Measurements from ENCODE around the gene SNAP47.

The SNAP47 gene

DNA sequence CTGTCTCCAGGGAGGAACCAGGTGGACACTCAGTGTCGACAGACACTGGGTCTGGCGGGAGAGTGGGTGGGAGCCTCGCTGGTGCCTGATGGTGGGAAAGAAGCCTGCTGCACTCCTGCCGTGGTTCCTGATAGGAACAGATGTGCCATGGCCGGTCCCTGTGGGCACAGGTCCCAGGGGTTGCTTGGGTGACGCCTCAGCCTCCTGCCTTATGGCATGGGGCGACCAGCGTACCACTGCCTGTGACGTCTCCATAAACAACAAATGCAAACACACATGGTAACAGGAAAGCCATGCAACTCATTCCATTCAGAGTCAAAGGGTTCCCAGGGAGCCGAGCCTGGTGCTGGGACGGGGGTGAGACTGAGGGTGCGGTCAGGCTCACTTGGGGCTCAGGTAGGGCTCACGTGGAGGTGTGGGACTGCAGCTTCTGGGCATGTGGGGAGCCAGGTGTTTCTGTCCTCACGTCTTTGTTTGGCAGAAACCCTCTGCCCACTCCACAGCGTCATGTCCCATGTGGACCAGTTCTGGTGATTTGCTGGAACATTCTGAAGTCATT is 34.8 kb downstream of the SNAP47 start:
- no peak for DNase-seq

DNA sequence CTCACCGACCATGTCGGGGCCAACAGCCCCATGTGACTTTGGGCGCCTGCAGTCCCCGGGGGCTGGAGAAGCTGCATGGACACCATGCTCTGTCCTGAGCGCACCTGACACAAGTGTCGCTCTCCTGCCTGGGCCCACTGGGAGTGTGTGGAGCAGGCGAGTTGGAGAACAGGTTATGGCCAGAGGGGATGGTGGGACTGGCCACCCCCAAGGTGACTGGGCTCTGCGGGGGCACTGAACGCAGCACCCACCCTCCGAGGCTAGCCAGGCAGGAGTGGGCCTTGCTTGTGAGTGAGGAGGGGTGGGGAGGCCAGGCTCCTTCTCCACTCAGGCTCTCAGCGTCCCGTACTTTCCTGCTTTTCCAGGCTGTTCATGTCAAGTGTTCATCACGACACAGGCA is 35.6 kb downstream of the SNAP47 start:
- no peak for DNase-seq

DNA sequence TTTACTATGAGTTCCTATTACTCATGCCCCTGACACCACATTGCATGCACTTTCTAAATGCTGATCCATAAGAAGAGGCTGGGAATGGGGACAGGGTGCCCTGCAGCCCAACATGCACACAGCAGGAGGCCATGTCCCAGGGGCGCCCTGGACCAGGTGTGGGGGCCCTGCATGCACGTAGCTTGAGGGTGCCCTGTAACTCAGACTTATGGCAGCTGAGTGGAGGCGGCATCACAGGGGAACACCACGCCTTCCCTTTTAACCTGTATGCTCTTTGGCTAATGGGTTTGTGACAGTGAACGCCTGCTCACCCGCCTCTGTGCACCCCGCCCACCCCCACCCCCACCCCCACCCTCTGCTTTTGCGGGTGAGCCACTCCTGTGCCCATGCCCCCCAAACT is 36.1 kb downstream of the SNAP47 start:
- no peak for DNase-seq

DNA sequence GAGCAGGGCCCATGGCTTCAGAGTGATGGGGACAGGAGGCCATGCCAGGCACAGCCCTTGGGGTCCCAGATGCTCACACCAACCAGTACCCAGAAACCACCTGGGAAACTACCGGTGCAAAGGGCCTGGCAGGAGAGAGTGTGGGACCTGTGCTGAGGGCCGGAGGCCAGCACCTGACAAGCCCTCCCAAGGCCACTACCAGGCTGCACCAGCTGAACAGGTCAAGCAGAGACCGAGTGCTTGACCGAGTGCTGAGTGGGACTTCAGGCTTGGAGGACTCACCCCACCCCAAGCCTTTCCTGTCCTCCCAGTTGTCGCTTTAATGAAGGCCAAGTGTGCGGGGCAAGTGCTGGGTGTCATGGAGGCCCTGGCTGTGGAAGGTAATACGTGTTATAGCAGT is 36.5 kb downstream of the SNAP47 start:
- no peak for DNase-seq

DNA sequence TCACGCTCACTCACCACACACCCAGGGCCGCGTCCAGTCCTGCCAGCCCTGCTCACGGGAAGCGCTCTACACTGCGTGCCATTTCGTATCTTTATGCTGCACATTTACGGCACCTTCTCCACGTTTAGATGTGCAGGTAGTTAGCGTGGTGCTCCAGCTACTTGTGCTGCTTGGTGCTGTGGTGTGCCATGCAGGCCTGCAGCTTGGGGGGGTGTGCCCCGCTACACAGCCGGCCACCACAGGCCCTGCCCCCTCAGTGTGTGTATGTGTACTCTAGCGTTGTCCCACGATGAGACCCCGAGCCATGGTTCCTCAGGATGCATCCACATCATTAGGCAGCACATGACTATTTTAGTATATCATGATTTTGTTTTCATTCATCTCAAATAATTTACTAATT is 38.3 kb downstream of the SNAP47 start:
- DNase-seq, result no peak

DNA sequence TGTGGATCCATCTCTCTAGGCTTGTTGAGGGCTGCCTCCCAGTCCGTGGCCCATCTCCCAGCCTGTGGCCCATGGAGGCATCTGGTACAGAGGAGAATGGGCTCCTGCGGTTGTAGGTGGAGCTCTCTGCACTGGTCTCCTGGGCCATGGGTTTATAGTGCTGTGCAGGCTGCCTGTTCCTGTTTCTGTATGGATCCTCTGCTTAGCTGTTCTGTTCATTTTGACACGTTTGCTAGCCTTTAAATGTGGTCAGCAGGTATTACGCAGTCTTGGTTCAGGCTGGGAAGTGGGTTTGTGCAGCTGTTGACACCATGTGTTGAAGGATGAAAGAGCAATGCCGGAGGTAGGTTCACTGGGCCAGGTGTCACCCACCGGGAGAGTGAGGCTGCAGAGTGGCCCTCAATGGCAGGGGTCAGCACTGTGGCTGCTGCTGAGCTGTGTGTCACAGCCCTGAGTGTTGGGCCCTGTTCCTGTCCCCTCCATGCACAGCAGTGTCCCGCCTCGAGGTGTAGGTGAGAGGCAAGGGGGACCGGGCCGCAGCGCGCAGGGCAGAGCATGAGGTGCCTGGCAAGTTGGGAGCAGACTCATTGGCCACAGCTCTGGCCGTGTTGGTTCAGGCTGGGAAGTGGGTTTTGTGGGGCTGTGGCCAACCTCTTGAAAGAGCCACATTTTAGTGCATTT is 39.0 kb downstream of the SNAP47 start:
- DNase-seq, result no peak

DNA sequence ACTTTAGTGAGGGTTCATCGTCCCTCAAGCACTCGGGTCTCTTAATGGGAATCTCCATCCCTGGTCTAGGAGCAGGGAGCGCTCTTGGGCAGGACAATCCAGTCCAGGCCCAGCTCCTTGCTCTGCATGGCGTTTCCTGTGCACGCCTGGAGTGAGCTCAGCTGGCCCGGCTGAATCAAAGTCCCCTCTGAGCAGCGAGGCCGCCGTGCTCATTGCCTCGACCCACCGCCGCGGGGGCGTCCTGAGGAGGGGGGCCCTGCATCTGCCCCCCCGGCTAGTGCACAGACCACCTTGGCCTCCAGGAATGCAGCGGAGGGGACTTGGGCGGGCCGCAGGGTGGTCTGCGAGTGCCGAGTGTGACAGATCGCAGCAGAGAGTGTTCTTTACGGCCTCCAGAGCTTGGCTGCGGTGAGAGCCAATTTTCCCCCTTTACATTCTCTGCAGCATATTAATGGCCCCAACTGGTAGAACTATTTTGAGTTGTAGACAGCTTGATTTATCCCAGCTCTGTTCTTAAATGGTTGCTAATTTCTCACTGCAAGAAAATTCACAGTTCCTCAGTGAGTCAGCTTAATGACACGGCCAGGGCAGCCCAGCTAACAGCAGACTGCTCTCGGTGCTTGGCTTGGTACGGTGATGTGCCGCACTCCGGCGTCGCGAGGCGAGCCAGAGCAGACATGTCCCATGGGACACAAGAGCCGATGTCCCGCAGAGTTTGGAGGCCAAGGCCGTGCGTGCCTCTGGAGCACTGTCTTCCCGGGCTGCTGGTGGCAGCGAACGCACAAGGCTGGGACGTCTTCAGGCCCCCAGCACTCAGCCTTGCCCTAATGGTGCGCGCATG is 39.8 kb downstream of the SNAP47 start:
- no peak for DNase-seq

DNA sequence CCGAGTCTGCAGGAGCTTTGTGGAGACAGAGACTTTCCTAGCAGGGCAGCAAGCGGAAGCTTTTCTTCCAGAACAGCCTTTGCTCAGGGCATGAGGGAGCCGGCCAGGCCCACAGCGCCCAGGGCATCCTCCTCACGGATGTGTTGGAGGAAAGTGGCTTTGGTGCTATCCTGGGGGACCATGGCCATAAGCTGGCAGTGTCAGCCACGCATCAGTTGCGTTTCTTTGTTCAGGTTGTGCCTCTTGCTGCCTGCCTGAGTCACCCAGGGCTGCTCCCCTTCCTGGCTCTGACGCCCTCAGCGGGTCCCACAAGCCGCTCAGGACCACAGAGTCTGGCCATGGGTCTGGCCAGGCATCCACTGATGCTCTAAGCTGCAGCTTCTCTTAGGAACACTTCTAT is 40.6 kb downstream of the SNAP47 start:
- DNase-seq, result no peak

DNA sequence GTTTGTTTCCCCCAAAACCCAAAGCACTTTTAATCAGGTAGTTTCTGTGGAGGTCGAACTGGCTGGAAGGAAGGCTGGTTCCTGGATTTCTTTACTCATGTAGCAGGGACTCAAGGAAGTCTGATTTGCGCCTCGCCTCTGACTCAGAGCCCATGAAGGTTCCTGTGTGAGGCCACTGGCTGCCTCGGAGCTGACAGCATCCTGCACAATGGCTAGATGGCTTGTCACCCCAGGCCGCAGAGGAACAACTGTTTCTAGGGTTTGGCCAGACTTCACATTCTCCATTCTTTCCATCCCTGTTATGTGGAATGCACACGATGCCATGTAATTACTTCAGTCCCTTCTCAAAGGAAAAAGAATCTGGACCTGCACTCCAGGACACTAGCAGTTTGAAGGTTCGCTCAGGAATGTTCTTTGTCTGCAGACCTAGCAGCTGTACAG is 41.1 kb downstream of the SNAP47 start:
- DNase-seq, result no peak

DNA sequence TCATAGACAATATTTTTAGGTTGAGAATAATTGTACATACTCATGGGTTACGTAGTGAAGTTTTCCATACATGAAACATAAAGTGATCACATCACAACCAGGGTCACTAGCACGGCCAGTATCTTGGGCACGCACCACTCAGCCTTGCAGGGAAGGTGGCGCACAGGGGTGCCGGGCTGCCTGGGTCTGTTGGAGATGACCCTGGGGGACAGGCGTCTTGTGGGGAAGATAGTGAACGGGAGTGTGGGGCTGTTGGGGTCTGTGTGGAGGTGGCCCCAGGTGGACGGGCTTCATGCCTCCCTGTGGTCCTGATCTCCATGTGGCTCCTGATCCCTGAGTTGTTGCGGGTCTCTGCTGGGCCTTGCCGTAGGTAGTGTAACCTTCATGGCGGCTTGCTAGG is 41.9 kb downstream of the SNAP47 start:
- no peak for DNase-seq

DNA sequence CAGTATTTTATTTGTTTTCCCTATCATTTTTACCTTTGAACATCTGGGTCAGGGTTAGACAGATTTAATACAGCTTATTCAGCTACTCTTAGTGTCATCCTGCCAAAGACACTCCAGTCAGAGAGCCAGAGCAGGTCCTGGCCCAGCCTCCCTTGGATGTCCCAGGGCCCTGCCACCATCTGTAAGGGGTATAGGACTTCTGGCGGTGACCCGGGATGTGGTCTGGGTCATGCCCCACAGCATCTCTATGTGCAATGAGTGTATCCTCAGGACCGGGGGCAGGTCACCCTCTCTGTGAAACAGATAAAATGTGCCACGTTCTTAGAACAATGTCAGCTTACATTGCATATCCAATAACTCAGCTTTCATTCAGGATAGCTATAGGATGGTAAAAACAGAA is 42.4 kb downstream of the SNAP47 start:
- DNase-seq, result no peak

DNA sequence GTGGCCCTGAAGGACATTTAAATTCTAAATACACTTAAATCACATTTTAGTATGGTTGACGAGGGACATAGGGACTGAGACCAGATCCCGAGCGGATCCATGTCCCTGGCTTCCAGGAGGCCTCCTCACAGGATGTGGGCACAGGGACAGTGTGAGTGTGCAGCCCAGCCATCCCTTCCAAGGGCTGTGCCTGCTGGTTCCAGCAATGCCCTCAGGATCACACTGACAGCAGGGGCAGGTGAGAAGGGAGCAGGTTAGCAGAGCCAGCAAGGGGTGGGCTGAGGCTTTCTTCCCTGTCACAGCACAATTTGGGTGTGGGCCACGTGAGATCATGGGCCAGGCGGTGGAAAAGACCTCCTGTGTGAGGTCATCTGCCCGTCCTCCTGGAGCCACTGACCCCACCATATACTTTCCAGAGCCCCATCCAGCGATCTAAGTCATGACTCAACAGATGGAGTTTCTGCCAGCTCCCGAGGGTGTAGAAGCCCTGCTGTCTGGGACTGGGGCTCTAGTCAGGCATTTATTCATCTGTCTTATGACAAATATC is 43.2 kb downstream of the SNAP47 start:
- no peak for DNase-seq

DNA sequence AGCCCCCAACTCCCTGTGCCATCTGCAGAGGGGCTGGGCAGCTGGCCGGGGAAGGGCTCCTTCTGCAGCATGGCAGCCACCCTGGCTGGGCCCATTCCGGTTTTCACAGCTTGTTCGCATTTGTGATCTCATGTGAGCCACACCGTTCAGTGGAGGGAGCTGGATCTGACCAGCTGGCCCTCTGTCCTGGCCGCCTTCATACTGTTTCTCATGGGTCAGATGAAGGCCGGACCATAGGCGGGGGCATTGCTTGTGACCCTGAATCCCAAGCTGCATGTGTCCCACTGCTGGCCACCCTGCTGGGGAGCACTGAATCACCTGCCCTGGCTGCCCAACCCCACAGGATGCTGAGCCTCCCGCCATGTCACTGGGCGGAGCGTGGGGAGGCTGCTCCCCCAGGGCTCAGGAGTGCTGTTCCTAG is 43.8 kb downstream of the SNAP47 start:
- DNase-seq, result no peak

DNA sequence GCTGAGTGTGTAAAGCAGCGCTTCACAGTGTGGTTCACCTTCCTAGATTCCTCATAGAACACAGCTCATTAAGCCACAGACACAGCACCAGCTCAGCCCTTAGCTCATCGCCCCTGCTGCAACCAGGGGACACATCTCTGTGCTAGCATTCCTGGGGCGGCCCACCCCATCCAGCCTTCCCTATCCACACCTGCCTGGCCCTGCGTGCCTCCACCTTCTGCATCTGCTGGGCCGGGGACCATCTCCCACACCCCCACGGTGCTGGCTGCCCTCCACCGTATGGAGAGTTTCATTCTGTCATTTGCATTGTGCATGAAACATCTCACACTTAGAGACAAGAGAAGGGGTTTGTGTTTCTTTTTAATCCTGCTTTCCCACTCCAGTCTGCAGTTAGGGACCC is 44.5 kb downstream of the SNAP47 start:
- DNase-seq, result no peak

DNA sequence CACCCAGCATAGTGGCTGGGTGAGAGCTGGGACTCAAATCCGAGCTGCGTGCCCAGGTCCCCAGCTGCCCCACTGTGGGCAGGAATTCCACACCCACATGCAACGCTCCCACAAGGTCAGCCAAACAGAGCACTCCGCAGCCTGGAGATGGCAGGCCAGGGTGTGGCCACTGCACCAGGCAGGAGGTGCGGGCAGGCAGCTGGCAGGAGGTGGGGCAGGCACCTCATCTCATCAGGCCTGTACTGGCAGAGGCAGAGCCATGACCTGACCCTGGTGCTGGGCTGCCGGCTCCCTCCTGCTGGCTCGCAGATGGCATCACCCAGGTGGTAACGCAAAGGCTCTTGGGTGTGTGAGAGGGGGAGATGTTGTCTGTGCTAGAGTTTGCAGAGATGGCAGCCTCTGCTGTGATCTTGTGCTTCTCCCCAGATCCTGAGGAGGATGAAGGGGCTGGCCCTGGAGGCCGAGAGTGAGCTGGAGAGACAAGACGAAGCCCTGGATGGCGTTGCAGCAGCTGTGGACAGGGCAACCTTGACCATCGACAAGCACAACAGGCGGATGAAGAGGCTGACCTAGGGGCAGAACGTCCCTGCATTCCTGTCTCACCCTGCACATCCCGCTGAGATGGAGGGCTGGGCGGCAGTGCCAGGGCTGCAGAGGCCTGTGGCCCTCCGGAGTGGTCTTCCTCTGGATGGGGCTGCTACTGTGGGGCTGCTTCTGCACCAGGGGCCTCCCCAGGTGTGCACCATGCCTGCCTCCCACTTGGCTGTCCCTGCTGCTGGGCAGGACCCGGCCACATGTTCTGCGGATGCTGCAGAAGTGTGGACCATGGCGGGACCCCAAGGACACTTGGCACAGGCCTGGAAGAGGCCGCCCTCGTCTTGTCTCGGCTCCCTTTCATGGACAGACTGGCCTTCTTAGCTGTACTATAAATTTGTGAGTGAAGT is 45.1 kb downstream of the SNAP47 start:
- DNase-seq, result peak; percentile 41

DNA sequence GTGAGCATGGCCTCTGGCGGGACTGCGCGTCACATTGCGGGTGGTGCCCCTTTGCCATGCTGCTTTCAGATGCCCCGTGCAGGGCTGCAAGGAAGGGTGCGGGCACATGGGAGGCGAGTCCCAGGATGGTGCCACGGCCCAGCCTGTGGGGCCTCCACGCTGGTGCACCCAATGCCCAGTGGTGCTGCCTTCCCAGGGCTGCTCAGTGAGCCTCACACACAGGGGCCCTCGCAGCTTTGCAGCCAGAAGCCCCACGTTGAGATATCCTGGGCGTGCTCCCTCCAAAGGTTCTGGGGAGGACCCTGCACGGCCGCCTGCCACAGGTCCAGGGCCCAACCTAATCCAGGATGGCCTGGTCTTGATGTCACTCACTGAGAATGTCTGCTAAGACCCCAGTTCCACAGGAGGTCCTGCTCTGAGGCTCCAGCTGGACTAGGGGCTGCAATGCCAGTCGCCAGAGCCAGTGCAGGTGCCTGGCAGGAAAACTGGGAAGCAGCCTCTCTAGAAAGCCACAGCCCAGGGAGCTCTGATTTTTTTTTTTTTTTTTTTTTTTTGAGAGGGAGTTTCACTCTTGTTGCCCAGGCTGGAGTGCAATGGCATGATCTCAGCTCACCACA is 46.2 kb downstream of the SNAP47 start:
- no peak for DNase-seq

DNA sequence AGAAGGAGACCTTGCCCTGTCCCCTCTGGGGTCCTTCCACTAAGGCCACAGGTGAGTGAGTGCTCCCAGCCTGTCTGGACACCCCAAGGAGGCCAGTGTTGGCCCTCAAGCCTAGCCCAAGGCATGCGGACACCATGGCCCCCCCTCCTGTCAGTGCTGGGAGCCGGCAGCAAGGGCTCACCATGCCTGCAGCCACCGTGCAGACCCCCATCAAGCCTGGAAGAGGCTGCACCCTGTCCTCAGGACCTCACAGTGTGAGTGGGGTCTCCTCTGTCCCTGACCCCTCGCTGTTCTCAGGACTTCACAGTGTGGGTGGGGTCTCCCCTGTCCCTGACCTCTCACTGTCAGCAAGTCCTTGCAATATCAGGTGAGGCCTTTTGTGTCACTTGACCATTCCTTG is 47.0 kb downstream of the SNAP47 start:
- no peak for DNase-seq

DNA sequence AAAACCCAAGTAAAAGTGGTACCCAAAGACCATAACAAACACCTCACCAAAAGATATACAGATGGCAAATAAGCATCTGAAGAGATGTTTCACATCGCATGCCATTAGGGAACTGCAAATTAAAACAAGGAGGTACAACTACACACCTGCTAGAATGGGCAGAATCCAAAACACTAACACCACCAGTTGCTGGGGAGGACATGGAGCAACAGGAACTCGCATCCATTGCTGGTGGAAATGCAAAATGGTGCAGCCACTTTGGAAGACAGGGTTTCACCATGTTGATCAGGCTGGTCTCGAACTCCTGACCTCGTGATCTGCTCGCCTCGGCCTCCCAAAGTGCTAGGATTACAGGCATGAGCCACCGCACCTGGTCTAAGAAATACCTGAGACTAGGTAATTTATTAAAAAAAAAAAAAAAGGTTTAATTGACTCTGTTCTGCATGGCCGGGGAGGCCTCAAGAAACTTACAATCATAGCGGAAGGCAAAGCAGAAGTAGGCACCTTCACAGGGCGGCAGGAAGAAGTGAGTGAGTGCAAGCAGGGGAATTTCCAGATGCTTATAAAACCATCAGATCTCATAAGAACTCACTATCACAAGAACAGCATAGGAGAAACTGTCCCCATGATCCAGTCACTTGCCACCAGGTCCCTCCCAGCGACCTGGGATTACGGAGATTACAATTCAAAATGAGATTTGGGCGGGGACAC is 50.0 kb downstream of the SNAP47 start:
- DNase-seq, result no peak

DNA sequence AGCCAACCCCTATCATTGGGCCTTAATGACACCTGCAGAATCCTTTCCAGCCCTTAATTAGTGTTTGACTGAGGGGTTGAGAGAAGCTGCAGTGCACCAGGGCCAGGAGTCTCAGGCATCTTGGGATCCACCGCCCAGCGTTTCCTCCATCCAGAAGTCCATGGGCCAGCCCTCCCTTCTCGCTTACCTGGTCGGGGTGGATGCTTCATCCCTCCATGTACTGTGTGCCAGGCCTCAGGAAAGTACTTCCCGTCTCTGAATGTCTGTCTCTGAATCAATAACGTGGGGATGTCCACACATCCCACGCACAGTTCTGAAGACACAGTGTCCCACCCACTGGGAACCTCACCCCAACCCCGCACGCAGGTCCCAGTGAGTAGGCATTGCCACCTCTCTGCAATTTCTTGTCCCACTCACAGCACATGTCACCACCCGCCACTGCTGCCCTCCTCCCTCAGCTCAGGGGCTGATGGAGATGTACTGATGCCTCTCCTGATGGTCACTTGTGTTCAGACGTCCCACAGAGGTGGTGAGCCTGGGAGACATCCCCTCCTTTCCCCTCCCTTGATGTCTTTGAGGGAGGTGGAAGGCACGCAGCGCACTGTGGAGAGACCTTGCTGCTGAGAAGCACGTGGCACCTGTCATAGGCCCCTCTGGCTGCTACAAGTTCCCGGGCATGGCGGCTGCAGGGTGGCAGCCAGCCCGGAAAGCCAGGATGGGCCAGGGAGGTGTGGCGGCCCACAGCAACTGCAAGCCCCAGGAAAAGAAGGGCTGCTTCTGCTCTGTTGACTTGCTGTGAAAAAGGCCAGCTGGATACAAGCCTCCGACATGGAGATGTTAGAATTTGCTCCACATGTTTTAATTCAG is 50.8 kb downstream of the SNAP47 start:
- no peak for DNase-seq

DNA sequence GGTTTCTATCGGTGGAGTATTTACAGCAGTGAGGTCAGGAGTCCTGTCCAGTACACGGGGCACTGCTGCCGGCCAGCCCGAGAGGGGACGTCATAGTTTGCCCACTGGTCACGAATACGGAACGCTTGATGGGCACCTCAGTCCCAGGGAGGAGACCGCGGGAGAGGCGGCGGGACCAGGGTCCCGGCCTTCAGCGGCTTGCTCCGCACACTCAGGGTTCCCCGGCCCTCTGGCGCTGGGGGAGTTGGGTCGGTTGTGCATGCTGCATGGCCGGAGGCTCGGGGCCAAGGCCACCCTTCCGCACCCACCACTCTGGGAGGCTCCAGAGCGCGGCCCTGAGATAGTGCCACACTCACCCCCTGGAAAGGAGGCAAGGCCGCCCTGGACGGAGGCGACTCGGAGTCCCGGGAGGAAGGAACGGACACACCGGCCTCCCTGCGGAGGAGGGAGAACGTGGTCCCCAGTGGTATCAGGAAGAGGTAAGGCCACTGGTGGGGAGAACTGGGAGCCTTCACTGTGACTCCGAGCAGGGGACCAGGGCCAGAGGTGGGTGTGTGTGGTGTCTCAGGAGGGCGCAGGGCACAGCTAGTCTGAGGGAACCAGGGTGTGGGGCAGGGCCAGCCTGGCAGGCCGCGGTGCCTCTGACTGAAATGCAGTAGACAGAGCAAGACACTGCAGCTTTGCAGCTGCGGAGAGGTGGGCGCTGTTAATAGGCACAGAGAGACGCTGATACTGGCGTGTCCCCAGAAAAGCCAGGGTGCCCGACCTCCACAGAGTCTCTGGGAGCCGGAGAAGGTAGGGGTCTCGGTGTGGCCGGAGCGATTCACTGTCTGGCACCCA is 51.7 kb downstream of the SNAP47 start:
- DNase-seq, result no peak

Data from NCI-H1694 (cell line).